ENCODE results near the gene RPAP3.

RPAP3 gene

GRCh38 chr12:47742253-47742825 lies 36.5 kb upstream of the RPAP3 start:
- no peak for DNase-seq

- DNase-seq = no peak
These were observed 35.5 kb upstream of the RPAP3 start for GRCh38 chr12:47741340-47741703.

- DNase-seq = no peak
These were observed 34.9 kb upstream of the RPAP3 start for GRCh38 chr12:47740606-47741339.

DNA sequence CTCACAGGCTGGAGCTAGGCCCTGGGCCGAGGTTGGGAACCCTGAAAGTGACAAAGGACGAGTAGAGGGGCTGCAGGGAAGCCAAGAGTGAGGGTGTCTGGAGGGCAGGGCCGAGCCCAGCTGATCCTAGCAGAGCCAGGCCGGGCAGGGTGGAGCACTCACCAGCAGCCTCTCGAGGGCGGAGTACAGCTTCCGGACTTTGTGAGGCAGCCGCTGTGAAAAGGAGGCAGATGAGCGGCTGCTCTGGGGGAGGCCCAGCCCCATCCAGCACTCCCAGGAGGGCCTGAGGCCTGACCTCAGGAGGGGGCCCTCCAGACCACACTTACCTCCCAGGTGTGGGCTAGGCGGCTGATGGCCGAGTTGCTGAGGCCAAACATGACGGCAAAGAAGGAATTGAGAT lies 34.1 kb upstream of the RPAP3 start:
- no peak for DNase-seq

DNA sequence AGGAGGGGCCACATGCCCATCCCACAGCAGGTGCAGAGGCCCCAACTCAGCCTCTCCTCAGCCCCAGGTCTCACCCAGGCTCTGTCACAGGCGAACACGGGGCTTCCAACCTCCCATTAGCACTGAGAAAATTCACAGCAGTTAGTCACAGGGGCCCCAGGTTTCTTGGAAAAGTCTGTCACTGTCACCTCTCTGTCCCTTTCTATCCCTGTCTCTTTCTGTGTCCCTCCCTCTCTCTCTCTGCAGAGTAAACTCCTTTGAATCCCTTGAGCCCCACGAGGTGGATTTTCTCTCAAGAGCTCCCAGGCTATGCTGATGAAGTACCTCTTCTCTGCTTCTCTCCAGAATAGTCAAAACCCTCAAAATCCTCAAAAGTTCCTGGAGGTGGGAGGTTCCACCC lies 33.5 kb upstream of the RPAP3 start:
- DNase-seq = no peak

DNA sequence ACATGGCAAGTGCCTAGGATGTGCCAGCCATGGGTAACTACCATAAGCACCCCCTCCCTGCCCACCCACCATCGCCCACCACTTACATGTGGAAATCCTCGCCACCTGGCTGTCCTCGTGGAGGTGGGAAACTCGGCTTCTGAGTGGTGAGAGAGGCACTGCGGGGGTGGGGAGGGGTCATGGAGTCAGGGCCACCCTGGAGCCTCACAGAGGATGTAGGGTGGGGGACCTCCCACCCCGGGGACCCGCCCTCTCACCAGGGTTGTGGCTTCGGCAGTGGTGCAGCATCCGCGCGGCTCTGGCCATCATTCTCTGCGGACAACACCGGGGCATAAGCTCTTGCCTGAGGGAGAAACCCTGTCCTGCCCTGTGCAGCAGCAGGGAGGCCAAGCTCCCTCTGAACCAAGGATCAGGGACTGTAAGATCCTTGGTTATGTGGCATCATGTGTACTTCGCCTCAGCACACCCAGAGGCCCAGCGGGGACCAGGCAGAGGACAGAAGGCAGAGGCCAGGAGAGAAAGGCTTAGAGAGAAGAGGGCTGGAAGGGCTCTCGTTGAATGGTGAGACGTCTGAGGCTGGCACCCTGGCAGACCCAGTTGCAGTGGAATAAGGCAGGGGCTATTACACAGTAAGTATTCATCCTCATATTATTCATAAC lies 32.2 kb upstream of the RPAP3 start:
- no peak for DNase-seq

GRCh38 chr12:47736877-47737676 lies 31.2 kb upstream of the RPAP3 start:
- DNase-seq = no peak

DNA sequence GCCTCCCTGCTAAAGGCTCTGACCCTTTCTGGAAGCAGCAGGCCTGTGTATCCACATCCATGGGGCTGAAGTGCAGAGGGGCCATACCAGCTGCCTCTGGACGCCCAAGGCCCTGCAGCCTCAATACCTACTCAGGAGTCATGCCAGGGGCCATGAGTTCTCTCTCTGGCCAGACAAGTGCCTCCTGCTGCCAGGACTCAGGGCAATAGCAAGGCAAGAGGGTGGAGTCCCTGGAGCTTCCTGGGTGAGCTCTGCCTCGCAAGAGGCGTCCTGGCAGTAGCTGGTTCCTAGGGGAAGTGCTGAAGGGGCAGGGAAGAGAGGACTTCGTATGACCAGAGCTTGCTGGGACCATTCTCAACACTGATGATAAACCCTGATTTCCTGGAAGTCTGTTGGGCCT lies 30.4 kb upstream of the RPAP3 start:
- no peak for DNase-seq

DNA sequence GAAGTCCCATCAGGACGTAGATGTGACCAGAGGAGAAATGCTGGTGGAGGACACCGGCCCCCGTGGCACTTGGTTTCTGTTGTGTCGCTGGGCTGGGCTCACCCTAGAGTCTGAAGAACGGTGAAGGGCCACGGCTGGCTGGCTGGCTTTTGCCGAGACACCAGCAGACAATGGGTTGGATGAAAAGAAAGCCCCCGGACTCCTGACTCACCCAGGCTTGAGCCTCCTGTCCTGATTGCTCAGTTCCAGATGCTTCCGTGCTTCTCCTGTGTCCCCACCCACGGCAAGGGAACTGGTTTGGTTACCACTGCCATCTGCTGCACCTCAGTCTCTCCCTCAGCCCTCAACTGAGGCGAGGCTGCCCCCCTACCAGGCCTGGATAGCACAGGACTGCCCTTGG lies 29.8 kb upstream of the RPAP3 start:
- no peak for DNase-seq

GRCh38 chr12:47734725-47735480 lies 29.1 kb upstream of the RPAP3 start:
- DNase-seq = no peak

DNA sequence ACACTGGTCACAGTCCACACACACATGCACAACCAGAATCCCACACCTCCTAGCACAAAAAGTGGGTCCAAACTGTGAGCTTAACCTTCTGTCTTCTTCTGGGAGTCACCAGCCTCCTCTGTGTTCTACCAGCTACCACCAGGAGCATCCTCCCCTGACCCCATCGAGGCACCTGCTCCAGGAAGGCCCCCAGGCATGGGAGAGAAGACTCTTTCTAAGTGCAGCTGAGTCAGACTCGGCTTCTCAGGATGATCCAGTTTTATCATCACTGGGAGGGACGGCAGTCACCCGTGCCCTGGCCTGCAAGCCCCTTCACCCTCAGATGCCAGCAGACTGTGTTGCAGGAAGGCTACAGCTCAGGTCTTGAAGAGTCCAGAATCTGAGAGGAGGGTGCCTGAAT lies 27.3 kb upstream of the RPAP3 start:
- DNase-seq = no peak

- DNase-seq = no peak
These were observed 26.7 kb upstream of the RPAP3 start for GRCh38 chr12:47732504-47732903.

GRCh38 chr12:47731723-47732122 lies 25.9 kb upstream of the RPAP3 start:
- DNase-seq = no peak

DNA sequence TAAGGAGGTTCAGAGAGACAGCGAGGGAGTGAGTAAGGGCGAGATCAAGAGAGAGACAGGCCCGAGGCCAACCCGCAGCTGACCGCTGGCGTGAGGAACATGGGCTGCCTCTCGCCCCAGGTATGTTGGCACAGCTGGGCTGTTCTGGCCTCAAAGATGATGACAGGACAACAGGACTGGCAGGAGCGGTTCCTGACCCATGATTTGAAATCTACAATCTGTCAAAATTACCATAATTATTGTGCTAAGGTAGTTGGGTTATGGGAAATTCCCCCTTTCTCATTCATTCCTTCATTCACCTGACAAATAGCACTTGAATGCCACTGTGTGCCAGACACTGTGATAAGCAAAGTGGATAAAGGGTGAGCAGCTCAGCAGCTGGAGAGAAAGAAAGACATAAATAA lies 24.5 kb upstream of the RPAP3 start:
- DNase-seq = no peak

DNA sequence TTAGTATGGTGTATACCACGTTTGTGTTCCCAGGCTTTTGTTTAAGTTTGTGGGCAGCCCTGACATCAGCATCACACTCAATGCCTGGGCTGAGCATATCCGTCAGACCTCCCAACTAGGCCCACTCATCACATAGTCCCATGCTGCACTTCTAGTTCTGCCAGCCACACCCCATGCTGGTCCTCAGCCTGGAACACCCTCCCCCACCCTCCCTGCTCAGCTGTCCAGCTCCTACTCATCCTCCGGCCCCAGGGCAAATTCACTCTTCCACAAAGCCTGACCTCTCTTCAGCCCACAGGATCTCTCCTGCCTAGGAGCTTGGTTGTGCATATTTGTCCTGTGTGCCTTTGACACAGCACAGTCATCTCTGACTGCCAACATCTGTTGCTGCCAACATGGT lies 23.4 kb upstream of the RPAP3 start:
- DNase-seq = no peak

DNA sequence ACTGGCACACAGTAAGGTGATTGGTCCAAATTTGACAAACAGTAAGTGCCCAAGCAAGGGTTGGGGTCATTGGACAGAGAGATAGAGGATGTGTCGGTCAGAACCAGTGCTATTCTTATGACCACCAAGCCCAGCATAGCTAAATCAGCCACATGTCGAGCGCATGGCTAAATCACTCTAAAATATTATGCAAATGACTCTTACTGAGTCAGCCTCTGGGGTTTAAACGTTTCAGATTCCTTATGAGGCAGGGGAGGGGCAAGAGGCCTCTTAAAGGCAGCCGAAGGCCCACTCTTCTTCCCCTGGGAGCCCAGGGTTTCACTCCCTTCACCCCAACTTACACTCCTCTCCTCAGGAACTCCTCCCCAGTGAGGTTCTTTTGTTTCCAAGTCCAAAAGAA lies 20.1 kb upstream of the RPAP3 start:
- DNase-seq = no peak

- no peak for DNase-seq
These were observed 19.4 kb upstream of the RPAP3 start, which contains the start of gene ENDOU for GRCh38 chr12:47725091-47725772. ENDOU (minus strand) TSS chr12:47725490; CDS start chr12:47725413, 77 bp downstream.

GRCh38 chr12:47722941-47723631 lies 17.3 kb upstream of the RPAP3 start:
- DNase-seq = no peak

DNA sequence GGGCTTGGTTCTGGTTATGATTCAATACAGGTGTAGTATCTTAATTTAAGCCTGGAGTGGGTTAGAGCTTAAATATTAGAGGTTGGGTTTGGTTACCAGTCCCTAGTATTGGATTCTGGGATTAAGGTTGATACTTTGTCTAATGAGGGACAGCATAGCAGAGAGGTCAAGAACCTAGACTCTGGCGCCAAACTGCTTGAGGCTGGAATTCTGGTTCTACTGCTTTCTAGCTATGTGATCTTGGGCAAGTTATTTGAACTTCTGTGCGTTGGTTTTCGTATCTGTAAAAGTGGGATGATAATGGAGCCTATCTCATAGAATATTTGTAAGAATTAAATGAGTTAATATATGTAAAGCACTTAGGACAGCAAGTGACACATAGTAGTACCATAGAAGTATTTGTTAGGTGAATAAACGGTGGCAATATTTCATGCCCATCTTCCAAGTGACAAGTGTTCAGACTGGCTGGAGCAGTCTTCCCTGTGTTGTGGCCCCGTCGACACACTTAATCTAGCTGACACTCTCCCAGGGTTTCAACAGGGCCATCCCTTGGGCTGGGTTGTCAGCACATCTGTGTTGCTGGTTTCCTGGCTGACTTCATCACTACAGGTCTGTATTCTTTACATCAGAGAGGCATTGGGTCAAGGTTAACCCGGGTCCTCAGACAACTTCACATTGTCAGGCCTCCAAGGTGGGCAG lies 16.5 kb upstream of the RPAP3 start:
- DNase-seq = no peak

DNA sequence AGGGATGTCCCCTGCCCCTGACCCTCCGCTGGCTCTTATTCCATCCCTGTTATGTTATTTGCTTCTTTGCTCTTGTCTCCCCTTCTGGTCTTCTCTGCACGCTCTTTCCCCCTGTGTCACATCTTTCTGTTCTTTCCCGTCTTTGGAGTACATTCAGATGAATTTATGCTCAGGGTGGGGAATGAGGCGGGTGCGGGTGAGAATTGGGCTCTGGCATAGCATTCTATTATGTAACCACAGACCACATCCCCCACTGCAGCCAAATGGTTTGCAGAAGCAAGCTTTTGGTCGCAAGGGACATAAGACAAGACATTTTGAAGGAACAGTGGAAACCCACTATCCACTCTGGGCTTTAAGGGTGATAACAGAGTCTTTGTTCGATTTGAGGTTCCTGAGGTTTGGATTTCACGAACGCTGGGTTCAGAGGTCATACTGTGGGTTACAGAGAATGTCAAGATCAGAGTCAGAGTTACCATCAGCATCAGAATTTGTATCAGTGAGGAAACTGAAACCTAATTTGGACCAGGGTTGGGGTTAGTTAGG lies 15.7 kb upstream of the RPAP3 start:
- no peak for DNase-seq

- DNase-seq = no peak
These were observed 12.7 kb upstream of the RPAP3 start for GRCh38 chr12:47718531-47718930.
